GM18508 (cell line): ENCODE data around the gene DHX40.
"Not testable (repeated sequence)": the region's sequence is repeated elsewhere in the genome, so short reads cannot be mapped to it uniquely, and the experiment has no call there.

ENCODE experiments used
- ATAC-seq: cut with Tn5 transposase; IDR thresholded peaks from one replicate; pipeline ENCODE4 v1.9.1; 2021; ENCODE audit warnings: moderate number of reproducible peaks; ENCODE audit not compliant: insufficient read depth, unreplicated experiment

Gene DHX40

DNA sequence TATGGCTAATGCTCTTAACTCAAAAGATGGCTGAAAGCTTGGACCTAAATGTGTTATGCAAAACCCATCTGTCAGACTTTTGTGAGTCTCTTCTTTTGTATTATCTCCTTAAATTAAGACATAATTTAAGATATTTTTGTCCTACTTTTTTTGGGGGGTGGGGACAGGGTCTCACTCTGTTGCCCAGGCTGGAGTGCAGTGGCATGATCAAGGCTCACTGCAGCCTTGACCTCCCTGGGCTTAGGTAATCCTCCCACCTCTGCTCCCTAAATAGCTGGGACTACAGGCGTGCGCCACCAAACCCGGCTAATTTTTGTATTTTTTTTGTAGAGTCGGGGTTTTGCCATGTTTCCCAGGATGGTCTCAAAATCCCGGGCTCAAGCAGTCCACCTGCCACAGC lies 61.3 kb downstream of the DHX40 start:
- no peak for ATAC-seq

DNA sequence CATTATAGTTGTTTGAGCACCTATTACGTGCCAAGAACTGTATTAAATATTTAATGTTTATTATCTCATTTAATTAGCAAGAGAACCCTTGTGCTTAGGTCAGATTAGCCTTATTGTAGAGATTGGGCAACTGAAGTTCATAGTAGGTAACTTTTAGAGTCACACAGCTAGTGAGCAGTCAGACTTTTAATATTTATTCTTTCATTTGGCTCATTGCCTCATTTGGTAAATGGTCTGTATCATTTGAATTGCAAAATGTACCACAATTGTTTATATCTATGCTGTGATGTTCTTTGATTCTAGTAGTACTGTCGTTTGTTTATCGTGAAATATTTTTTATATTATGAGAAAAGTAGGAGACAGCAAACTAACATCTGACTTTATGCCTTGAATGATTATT lies 61.9 kb downstream of the DHX40 start:
- ATAC-seq, result no peak

DNA sequence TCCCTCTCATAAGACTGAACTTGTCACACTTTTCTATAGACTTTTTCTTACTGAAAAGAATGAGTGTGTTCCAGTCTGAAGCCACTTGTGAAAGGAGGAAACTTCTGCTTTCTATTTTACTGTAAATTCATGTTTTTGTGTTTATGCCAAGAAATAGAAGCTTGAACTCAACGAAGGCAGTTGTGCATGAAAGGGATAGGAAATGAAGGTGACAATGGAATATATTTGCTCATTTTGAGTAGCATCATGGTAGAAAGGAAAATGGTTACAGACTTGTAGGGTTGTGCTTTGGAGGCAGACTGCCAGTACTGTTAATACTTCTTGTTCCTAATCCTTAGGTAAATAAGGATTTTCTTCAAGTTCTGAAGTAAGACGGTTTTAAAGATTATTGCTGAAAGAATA lies 62.4 kb downstream of the DHX40 start:
- no peak for ATAC-seq

DNA sequence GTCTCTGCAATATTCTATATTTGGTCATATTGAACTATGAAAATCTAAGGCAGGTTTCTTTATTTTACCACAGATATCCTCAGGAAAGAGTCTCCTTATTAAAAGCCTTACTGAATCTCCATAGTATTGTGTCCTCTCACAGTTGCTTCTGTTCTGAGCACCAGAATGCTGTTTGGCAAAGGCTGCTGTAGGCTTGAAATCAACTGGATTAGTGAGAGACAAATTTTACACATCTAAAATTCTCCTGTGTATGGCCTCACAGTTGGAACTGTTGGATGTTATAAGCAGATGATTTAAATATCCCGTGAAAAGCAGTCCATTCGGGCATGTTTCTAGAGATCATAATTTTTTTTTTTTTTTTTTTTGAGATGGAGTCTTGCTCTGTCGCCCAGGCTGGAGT lies 63.8 kb downstream of the DHX40 start:
- ATAC-seq, result no peak

DNA sequence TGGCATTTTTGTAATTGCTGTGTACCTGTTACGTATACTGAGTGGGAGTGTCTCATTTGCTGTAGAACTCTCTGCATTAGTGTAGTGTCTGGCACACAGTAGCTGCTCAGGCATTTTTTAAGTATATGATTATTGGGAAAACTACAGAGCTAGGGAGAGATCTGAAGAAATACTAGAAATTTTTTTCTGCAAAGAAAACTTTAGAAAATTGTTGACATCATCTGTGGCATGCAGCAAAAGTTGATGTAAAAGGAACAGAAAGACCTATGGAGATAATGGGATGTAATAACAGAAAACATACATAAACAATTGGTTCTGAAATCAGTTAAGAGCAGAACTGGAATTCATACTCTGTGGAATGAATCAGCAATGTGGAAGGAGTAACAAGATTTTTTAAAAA lies 65.9 kb downstream of the DHX40 start:
- ATAC-seq, result no peak

DNA sequence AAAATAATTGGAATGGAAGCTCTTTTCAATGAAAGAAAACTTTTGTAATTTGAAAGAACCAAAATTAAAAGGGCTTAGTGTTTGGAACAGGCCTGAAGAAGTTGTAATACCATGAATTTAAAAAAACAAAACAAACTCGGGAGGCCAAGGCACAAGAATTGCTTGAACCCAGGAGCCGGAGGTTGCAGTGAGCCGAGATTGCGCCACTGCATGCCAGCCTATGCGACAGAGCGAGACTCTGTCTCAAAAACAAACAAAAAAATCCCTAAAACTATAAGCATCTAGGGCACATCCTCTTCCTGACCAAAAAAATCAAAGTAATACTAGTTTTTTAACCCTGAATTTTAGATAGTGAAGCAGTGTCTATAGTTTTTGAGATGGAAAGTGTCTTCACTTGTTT lies 67.0 kb downstream of the DHX40 start:
- ATAC-seq, result no peak

DNA sequence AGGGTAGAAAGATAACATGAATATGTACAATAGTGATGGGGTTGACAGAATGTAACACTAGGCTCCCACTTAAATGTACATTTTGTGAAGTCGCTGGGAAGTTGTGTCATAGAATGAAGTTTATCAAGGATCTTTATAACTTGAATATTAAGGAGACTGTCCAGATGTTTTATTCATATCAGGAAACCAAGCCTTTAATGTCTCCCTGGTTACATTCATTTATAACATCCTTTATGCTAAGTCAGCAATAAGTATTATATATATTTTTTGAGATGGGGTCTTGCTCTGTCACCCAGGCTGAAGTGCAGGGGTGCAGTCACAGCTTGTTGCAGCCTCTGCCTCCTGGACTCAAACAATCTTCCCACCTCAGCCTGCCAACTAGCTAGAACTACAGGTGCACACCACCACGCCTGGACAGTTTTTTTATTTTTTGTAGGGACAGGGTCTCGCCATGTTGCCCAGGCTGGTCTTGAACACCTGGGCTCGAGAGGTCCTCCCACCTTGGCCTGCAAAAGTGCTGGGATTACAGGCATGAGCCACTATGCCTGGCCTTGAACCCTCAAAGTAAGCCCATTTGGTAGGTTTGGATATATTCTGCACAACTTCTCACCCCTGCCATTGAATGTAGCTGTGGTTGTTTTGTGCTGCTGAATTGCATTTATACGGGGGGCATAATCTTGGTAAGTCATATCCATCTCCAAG lies 68.4 kb downstream of the DHX40 start:
- no peak for ATAC-seq

DNA sequence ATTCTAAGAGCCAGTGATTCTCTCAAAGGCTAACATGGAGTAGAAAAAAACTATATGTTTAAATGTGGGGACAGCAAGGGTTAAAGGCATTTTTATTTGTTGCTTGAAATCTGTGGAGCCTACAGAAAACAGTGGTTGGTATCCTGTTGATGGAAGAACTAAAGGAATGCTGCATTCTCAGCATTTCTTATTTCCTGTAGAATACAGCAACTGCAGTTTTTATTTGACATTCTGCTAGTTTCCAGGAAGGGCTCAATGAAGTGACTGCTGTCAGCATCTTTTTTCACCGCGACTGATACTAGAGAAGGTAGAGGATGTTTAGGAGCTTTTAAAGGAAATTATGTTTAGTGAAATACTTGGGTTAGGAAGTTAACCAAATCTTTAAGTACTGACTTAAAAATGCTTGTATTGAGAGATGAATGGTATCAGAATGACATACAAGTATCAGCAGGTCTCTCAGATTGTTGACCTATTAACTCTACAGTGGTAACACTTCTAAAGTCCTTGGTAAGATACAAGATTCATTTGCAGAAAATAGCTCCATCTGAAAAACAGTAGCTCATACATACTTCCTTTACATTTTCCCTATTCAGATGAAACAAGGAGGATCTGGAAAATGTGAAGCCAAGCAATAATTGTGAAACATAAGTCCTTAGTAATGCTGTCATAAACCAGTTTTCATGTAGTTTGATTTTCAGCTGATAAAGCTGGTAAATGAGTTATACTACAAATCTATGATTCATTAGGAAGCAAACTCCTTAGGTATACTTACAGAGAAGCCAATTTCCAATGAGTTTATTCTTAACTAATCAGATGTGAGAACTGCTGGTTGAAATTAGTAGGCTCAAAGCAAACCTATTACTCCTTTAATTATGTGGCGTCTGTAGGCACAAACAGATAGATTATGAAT lies 69.5 kb downstream of the DHX40 start:
- ATAC-seq, result no peak

DNA sequence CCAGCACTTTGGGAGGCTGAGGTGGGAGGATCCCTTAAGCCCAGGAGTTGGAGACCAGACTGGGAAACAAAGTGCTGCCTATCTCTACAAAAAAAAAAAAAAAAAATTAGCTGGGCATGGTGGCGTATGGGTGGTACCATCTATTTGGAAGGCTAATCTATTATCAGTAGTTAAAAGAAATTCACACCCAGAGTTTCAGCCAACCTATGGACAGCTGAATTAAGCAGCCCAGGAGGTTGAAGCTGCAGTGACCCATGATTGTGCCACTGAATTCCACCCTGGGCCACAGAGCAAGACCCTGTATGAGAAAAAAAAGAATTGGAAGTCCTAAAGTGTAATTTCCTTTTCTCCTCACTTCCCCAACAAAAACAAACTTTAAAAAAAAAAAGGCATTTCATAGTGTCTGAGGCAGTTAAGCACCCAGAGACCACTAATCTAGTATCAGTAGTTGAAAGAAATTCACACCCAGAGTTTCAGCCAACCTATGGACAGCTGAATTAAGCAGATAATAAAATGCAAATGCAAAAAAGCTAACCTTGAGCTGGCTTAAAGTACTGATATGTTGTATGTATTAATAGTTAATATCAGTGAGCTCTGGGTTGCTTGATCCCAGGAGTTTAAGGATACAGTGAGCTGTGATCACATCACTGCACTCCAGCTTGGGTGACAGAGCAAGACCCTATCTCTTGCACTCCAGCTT lies 72.4 kb downstream of the DHX40 start:
- no peak for ATAC-seq

DNA sequence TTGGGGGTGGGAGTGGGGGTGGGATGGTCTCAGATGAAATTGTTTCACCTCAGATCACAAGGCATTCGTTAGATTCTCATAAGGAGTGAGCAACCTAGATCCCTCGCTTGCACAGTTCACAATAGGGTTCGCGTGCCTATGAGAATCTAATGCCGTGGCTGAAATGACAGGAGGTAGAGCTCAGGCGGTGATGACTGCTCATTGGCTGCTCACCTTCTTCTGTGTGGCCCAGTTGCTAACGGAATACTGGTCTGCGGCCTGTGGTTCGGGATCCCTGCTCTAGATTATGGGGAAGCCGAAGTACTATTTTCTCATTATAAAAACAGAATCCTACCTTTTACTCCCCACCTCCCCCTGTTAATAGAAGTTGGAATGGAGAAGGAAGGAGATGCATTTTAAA lies 73.1 kb downstream of the DHX40 start:
- no peak for ATAC-seq

DNA sequence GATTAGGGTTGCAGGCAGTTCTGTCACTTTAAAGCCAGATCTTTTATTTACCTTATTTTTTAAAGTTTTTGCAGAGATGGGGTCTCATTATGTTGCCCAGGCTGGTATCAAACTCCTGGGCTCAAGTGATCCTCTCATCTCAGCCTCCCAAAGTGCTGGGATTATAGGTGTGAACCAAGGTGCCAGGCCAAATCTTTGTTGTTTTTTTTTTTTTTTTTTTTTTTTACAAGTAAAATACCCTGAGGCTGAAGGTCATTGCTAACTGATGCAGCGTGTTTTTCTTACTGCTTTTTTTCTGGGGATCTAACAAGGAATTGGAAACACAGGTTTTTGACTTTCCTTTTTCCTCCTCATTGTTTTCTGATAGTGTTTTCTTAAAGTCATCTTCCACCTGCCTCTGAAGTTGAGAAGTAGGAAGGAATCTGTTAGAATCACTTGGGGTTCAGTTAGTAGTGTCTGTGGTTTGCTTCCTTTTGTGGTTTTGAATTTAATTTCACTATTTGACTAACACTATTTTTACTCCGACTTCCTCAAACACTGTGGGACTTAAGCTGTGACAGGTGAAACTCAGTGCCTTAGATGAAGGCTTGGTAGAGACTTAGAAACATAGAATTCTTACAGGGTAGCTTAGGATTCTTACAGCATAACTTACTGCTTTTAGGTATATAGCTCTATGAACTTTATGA lies 76.5 kb downstream of the DHX40 start:
- ATAC-seq, result peak; percentile 68

DNA sequence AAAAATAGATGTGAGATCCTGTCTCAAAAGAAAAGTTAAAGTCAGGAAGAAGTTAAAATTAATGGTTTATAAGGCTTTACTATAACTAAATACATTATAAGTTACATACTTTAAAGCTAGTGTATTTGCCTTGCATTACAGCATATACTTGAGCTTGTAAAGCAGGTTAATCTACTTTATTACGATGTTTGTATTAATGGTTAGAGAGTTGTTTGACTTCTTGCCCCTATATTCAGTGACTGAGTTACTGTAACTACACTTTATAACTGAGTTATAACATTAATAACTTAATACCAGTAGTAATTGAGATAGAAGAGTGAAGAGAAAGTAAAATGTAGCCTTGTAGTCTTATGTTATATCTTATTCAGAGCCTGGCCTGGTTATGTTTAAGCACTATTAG lies 77.2 kb downstream of the DHX40 start:
- no peak for ATAC-seq

DNA sequence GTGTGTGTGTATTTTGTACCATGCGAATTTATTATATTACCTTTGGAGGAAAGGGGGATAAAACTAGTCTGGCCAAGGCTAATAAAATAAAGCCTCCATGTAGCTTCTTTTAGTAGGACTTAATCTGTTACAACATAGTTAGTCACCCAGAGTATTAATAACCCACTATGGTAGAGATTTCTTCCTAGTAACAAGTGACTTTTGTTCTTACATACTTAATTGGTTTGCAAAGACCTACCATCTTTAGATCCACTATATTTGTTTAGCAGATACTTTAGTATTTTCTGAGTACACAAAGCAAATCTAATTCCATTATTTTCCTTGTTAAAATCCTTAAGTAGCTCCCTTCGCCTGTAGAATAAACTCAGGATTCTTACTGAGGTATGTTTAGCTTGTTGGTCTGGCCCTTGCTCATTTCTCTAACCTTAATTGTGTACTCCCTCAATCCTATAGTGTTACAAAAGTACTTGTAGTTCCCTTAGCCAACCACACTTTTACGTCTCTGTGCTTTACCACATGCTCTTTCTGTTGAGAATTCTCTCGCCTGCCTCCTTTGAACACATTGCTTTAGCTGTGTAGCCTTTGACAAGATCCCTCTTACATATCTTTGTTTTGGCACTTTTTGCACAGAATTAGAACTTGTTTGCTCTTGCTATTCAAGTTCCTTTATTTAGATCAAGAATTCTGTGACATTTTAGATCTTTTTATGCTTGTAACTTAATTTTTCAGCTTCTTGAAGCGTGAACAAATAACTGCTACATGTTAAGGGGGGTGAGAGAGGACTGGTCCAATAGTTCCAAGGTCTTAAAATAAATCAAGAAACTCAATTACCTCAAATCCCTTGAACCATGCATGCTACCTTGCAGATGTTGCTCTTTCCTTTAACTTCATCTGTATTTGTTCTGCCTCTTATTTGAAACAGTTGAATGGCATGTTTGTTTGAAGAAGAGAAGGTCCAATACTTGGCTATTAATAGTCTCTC lies 78.0 kb downstream of the DHX40 start:
- ATAC-seq, result no peak

DNA sequence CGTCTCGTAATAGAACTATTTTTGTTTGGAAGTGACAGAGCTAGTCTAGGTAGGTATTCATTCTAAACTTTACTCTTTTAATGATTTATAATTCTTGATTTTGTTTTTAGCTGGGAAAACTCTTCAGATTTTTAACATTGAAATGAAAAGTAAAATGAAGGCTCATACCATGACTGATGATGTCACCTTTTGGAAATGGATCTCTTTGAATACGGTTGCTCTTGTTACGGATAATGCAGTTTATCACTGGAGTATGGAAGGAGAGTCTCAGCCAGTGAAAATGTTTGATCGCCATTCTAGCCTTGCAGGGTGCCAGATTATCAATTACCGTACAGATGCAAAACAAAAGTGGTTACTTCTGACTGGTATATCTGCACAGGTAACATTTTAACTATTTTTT lies 81.9 kb downstream of the DHX40 start:
- ATAC-seq, result no peak

DNA sequence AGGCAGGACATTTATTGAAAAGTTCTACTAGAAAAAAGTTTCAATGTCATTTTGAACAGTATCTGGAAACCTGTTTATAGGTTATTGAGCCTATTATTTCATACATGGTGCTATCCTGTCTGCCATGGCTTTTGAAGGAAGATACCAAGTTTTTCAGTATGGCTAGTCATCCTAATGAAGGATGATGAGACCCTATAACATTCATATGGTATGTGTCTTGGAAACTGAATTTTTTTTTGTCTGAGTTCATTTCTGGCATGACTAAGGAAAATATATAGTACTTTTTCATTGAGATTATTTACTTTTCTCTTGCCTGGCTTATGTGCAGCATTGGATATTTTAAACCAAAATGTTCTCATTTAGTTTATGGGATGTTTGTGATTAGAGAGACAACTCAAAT lies 84.5 kb downstream of the DHX40 start:
- no peak for ATAC-seq

DNA sequence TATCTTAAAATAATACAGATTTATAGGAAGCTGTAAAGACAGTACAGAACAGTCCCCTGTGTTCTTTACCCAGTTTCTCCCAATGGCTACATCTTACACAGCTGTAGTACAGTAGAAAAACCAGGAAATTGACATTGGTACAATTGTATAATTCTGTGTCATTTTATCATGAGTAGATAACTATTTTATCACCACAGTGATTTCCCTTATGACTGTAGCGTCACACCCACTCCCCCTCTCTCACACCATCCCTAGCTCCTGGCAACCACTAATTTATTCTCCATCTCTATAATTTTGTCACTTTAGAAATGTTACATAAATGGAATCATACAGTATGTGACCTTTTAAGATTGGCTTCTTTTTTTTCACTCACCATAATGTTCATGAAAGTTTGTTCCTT lies 85.2 kb downstream of the DHX40 start:
- ATAC-seq, result no peak

DNA sequence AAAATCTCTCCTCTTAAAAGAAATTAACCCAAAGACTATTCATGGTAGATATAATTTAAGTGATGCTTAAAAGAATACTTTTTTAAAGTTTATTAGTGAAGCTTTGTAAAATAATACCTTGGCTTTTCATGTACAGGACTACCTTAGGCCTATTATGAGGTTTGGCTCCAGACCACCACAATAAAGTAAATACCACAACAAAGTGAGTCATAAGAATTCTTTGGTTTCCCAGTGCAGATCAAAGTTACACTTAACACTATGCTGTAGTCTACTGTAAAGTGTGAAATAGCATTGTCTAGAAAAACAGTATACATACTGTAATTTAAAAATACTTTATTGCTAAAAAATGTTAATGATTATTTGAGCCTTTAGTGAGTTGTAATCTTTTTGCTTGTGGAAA lies 85.9 kb downstream of the DHX40 start:
- no peak for ATAC-seq

DNA sequence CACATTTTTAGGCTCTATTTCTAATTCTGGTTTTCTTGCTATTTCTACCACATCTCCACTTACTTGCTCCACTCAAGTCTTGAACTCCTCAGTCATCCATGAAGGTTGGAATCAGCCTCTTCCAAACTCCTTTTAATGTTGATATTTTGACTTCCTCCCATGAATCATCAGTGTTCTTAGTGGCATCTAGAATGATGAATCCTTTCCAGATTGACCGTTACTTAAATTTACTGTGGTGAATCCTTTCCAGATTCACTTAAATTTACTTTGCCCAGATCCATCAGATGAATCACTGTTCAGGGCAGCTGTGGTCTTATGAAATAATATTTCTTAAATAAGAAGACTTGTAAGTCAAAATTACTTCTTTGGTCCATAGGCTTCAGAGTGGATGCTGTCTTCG lies 86.7 kb downstream of the DHX40 start:
- ATAC-seq, result no peak

DNA sequence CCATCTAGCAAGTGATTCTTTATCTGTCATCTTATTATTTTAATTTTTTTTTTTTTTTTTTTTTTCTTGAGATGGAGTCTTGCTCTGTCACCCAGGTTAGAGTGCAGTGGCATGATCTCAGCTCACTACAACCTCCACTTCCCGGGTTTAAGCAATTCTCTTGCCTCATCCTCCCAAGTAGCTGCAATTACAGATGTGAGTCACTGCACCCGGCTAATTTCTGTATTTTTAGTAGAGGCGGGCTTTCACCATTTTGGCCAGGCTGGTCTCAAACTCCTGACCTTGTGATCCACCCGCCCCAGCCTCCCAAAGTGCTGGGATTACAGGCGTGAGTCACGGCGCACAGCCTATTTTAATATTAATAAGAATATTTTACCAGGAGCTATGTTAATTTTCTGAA lies 91.2 kb downstream of the DHX40 start:
- ATAC-seq, result not testable (repeated sequence)
